ENCODE data around the gene PLCG2.

- TF ChIP-seq EP300 (conservative IDR thresholded peaks at IDR 0.05; ENCODE audit: poor library complexity, severe bottlenecking): no peak
- TF ChIP-seq EZH2 (IDR thresholded peaks at IDR 0.05; ENCODE audit: borderline replicate concordance, insufficient read depth, low read length, poor library complexity, severe bottlenecking): no peak
- no peak for TF ChIP-seq CTCF (IDR thresholded peaks at IDR 0.05; ENCODE audit: poor library complexity, severe bottlenecking)
Observed at GRCh38 chr16:81817296-81817695, 38.2 kb downstream of the PLCG2 start.
